ENCODE measurements around the gene MMEL1. TPM values are rescaled to one million over a fixed set of nuclear protein-coding genes. Genes with fewer than 3 reads are reported as not detected.
"Not testable (repeated sequence)": the region's sequence is repeated elsewhere in the genome, so short reads cannot be mapped to it uniquely, and the experiment has no call there.

MMEL1 gene
- total RNA-seq, 1 experiment from 2014 or later: not detected

GRCh38 chr1:2578758-2579118, 54.1 kb downstream of the MMEL1 start:
- H3K9me3 Mint-ChIP-seq: peaks cover 6% of the 10 kb centered on the region
- peaks cover under 1% of the 10 kb centered on the region; the same call in 1 of the 2 replicates for H3K27me3 Mint-ChIP-seq (ENCODE audit: low read depth)
- H3K4me1 Mint-ChIP-seq: peaks cover 14% of the 10 kb centered on the region
- no peak for DNase-seq (ENCODE audit: low spot score)
- TF ChIP-seq ZNF532 (CRISPR knock-in tag; IDR thresholded peaks at IDR 0.05; ENCODE audit: borderline replicate concordance): no peak
- TF ChIP-seq EMX1 (CRISPR knock-in tag; IDR thresholded peaks at IDR 0.05): no peak
- TF ChIP-seq ETV6 (CRISPR knock-in tag; IDR thresholded peaks at IDR 0.05): no peak
- TF ChIP-seq TCF7 (CRISPR knock-in tag; IDR thresholded peaks at IDR 0.05; ENCODE audit: low read depth): no peak
- TF ChIP-seq ZNF425 (CRISPR knock-in tag; conservative IDR thresholded peaks at IDR 0.05): no peak
- TF ChIP-seq ZMAT4 (CRISPR knock-in tag; IDR thresholded peaks at IDR 0.05): no peak
- TF ChIP-seq TEAD1 (CRISPR knock-in tag; IDR thresholded peaks at IDR 0.05): no peak
- no peak for TF ChIP-seq NFATC4 (CRISPR knock-in tag; IDR thresholded peaks at IDR 0.05)
- TF ChIP-seq JUN (CRISPR knock-in tag; IDR thresholded peaks at IDR 0.05): no peak
- no peak for TF ChIP-seq ELF4 (CRISPR knock-in tag; IDR thresholded peaks at IDR 0.05; ENCODE audit: low read depth)
- no peak for TF ChIP-seq RORB (CRISPR knock-in tag; IDR thresholded peaks at IDR 0.05)
- TF ChIP-seq GTF2I (CRISPR knock-in tag; conservative IDR thresholded peaks at IDR 0.05): no peak
- TF ChIP-seq, protein P1, sequence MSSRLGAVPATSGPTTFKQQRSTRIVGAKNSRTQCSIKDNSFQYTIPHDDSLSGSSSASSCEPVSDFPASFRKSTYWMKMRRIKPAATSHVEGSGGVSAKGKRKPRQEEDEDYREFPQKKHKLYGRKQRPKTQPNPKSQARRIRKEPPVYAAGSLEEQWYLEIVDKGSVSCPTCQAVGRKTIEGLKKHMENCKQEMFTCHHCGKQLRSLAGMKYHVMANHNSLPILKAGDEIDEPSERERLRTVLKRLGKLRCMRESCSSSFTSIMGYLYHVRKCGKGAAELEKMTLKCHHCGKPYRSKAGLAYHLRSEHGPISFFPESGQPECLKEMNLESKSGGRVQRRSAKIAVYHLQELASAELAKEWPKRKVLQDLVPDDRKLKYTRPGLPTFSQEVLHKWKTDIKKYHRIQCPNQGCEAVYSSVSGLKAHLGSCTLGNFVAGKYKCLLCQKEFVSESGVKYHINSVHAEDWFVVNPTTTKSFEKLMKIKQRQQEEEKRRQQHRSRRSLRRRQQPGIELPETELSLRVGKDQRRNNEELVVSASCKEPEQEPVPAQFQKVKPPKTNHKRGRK (CRISPR knock-in tag; IDR thresholded peaks at IDR 0.05; ENCODE audit: borderline replicate concordance): no peak
- TF ChIP-seq CBFB (CRISPR knock-in tag; IDR thresholded peaks at IDR 0.05; ENCODE audit: low read depth): no peak
- TF ChIP-seq FOXP1 (CRISPR knock-in tag; IDR thresholded peaks at IDR 0.05; ENCODE audit: borderline replicate concordance): no peak
- TF ChIP-seq ZNF121 (CRISPR knock-in tag; IDR thresholded peaks at IDR 0.05): no peak
- TF ChIP-seq RELA (CRISPR knock-in tag; IDR thresholded peaks at IDR 0.05; ENCODE audit: borderline replicate concordance): no peak
- no peak for ATAC-seq
- ChIA-PET CTCF (interaction anchor here (1.3 kb wide), 2 partner anchors 31 to 135 kb away, joined by 5 to 6 read pairs; no protein-coding TSS in a partner anchor), POLR2A (interaction anchor here (1.5 kb wide), 1 partner anchor 33 kb away, joined by 4 read pairs; no protein-coding TSS in a partner anchor)
- no peak overlapping the region for H3K4me3 Mint-ChIP-seq
- peaks cover 4% of the 10 kb centered on the region; the same call in 1 of the 2 replicates for H3K36me3 Mint-ChIP-seq
- peak overlapping the region; percentile 55; the same call in 1 of the 2 replicates for H3K27ac Mint-ChIP-seq

- peaks cover 17% of the 10 kb centered on the region for H3K9me3 Mint-ChIP-seq
- not testable (repeated sequence) for DNase-seq (ENCODE audit: low spot score); H3K4me1 Mint-ChIP-seq; H3K27ac Mint-ChIP-seq; H3K4me3 Mint-ChIP-seq; ATAC-seq
- ChIA-PET CTCF (interaction anchor here (0.6 to 1.3 kb wide), 4 partner anchors 16 to 134 kb away, joined by 3 to 6 read pairs (median 4); no protein-coding TSS in a partner anchor), POLR2A (interaction anchor here (0.7 to 1.5 kb wide), 2 partner anchors 9 to 32 kb away, joined by 3 to 4 read pairs; partner anchors contain the start of gene PRXL2B)
- peaks cover 10% of the 10 kb centered on the region; the same call in 1 of the 2 replicates for H3K27me3 Mint-ChIP-seq (ENCODE audit: low read depth)
- H3K36me3 Mint-ChIP-seq: peaks cover 13% of the 10 kb centered on the region; the same call in 1 of the 2 replicates
Measured at GRCh38 chr1:2577565-2578075, 55.2 kb downstream of the MMEL1 start.
